HG03571 (cell line): ENCODE data around the gene SBSN.

ENCODE experiments used
- ATAC-seq: cut with Tn5 transposase; IDR thresholded peaks from one replicate; pipeline ENCODE4 v1.9.1; 2021; ENCODE audit not compliant: unreplicated experiment

SBSN gene

DNA sequence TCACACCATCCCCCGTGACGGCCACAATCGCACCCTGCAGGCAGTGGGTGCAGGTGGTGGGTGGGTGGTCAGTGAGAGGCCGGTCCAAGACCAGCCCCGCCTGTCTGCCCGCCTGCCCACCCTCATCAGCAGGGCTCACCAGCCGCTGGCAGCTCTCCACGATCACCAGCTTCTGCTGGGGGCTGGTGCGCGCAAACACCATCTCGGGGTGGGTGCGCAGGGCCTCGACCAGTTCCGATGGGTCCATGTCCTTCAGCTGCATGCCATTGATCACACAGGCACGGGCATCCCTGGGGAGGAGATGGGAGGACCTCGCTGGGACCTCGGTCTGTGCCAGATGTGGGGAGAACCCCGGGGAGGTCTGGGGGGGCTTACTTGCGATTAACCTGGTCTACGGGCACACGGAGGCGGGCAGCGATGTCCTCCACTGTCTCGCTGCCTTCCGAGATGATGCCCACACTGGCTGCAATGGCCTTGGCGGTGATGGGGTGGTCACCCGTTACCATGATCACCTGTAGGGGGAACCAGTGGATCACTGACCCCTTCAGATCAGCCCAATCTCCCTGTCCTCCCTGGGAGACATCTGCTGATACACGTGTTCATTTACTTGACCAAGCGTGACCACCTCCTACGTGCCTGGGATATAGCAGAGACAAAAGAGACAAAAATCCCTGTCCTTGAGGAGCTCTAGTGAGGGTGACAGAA, 27.3 kb upstream of the SBSN start:
- ATAC-seq, result no peak

DNA sequence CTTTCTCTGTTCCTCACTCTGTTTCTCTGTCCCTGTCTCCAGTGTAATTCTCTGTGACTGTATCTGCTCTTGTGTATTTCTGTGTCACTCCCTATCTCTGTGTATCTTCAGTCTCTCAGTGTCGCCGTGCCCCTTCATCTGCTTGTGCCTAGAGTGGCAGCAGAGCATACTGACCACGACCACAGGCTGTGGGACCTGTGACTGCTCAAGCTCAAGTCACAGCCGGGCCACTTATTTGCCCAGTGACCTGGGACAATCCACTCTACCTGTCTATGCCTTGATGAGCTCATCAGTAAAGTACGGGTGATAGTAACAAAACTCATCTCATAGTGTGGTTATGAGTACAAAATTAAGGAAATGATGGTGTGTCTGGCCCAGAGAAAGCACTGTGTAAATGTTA, 26.0 kb upstream of the SBSN start:
- ATAC-seq, result no peak

DNA sequence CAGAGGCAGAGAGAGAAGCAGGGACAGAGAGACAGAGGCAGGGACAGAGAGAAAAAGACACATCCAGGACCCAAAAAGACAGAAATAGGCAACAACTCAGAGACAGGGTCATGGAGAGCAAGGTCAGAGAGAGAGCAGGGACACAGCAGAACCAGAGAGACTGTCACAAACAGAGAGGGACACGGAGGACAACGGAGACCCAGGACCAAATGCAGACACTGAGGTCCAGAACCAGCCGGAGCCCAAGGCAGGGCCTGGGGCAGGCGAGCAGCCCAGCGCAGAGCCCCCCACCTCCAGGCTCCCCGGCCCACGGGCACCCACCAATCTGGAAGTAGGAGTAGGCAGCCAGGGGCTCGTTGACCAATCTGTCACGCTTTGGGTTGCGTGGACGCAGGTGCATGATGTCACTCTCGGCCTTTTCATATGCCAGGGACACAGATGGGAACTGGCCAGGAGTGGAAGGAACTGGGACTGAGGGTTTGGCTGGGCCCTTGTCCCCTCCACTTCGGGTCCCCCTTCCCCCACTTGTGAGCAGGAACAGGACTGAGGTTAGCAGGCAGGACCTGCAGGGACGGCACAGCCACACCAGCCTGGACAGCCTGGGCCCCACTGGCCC, 25.4 kb upstream of the SBSN start:
- no peak for ATAC-seq

DNA sequence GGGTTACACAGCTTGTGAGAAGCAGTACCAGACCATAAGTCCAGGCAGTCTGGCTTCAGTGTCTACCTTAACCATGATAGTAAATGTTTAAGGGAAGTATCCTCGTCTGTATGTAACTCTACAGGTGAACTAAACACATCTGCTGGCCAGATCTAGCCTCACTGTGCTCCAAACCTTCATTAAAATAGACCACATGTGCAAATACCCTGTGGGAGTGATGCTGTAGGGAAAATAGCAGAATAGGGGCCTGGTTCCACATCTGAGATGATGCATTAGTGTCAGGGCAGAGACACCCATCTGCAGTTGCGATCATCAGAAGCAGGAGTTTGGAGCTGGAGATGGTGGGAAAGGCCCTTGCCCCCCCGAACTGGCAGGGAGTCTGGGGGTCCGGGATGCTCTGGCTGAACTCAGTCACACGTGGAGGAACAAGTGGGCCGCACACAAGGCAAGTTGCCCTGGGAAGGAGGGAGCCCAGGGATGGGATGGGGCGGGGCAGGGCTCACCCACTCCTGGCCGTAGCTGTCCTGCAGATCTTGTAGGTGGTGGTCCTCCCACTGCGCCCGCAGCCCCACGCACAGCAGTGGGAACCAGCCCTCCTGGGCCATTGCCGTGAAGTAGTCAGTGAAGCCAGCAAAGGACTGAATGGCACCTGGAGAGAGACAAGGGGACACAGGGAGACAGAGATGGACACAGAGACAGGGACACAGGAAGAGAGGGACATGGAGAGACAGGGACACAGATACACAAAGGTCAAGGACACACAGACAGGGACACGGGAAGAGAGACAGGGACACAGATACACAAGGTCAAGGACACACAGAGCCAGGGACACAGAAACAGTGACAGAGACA, 24.6 kb upstream of the SBSN start:
- no peak for ATAC-seq

DNA sequence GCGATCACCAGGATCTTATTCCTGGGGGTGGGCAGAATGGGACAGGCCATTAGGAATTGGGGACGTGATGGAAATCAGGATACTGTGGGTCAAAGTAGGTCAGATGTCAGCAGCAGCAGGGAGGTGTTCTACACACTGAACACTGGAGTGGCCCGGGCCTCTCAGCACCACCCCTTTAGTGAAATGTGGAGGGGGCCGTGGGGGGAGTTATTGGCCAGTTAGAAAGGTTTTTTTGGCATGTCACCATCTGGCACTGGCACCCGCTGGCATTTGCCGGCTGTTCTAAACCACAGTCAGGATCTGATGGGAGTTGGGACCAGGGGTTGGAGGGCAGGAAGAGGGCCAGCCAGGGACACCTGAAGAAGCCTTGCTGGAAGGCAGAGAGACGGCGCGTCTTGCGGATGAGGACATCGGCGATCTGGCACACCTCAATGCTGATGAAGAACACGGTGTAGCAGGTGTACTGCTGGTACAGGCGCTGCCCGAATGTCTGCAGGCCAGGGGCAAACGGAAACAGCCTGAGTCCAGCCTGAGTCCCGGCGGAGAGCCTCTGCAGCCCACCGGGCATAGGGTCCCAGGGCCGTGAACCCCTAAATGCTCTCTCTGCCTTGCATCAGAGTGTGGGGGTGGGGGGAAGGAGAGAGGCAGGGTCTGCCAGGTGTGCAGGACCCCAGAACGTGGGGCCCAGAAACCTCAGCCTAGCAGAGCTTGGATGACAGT, 23.1 kb upstream of the SBSN start:
- no peak for ATAC-seq

DNA sequence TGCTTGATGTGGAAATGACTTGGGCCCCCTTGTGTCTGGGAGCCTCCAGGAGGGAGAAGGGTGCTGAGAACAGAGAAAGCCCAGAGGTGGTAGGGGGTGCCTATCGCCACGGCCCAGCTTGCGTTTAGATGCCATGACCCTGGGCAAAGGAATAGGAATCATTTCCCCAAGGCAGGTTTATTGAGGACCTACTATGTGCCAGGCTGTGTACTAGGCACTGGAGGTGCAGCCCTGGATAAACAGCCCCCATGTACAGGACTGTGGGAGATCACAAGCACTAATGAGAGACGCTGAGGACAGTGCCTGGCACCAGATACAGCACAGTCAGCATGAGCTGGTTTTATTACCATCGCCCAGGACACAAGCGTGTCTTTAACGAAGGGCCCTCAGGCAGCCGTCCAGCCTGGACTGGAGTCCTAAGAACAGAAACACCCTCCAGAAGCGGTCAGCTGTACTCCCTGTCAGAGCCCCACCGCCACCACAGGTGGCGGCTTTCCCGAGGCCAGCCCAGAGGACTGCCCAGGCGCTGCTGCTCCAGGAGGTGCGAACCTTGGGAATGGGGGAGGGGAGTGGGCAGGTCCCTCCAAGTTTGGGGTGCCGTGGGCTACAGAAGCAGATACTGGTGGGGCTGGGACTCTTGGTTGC, 21.9 kb upstream of the SBSN start:
- ATAC-seq, result no peak

DNA sequence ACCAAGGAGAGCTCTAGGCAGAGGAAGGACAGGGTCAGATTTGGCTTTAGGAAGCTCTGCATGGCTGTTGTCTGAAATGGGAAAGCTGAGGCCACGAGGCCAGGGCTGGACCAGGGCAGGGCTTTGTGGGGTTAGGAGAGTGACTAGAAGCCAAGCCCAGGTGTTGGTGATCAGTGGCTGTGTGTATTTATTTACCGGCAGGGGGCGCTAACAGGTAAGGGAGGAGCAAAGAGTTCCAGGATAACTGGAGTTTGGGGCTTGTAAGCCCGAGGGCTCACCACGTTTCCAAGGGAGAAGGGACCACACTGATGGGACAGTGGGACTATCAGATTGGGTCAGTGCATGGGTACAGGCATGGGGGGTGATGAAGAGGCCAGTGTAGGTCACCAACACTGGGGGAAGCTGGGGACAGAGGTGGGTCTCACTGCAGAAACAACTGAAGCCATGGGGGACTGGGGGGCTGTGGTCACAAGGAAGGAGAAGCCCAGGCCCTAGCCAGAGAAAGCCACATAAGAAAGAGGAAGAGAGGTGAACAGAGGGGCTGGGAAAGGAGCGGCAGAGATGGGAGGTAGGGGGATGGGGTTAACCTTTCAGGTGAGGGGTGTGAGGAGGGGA, 21.2 kb upstream of the SBSN start:
- ATAC-seq, result no peak

DNA sequence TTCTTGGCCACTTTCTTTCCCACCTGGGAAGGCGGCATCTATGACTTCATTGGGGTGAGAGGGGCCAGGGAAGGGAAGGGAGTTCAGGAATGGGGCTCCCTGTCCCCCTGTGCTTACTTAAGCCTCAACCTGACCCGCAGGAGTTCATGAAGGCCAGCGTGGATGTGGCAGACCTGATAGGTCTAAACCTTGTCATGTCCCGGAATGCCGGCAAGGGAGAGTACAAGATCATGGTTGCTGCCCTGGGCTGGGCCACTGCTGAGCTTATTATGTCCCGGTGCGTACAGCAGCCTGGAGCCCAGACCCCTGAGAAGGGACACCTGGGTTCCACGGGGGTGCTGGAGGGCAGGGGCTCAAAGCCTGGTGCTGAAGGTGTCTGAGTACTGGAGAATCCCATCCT, 18.4 kb upstream of the SBSN start:
- no peak for ATAC-seq

DNA sequence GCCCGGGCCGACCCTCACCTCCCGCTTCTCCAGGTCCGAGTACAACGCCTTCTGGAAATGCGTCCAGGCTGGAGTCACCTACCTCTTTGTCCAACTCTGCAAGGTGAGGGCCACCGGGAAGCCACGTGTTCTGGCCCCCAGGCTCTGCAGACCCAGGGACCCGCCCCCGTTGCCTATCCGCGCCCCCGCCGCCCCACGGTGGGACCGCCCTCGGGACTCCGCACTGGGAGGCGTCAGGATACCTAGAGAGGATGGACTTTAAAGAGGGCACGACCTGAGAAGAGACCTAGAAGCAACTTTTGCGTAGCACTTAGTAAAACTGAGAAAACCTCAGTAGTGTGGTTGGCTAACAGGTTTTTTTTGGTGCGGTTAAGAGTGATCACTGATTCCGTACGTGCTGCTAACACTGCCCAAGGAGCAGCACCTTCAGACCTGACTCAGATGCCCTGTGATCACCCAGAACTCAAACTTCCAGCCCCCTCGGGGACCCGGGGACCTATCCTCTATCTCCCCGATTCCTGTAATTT, 17.8 kb upstream of the SBSN start:
- peak; percentile 24 for ATAC-seq

DNA sequence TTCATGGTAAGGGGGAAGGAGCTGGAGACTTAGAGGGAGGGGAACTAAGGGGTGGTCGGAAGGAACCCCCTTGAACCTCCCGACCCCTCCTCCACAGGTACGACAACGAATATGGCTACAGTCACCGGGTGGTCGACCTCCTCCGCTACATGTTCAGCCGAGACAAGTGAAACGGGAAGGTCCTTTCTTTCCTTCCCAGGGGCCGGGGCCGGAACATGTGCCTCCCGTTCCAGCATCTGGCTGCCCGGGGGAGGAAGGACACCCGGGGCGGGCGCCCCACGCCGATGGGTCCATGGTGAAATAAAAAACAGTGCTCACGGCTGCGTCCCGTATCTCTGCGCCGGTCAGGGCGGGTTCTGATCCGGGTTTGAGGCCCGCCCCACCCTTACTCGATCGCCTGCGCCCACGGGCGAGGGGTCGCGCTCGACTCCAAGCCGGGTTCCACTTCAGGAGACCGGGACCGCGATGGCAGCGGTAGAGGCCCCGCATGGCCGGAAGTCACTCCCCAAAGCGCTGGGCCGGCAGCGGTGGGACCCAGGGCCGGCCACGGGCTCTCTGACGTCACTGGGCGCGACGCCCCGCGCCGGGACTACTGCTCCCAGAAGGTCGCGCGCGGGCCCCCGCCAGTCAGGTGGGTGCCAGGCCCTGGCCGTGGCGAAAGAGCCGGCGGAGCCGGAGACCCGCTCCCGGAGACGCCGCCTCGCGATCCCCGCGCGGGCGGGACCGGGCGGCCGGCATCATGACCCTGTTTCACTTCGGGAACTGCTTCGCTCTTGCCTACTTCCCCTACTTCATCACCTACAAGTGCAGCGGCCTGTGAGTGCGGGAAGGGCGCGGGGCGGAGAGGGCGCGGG, 17.1 kb upstream of the SBSN start, which contains the start of gene TMEM147:
TSS of gene TMEM147 (plus strand) at position 626 of the 854 bp plus-strand sequence. CDS start at position 740, 114 bp downstream.
- ATAC-seq, result peak; percentile 72

DNA sequence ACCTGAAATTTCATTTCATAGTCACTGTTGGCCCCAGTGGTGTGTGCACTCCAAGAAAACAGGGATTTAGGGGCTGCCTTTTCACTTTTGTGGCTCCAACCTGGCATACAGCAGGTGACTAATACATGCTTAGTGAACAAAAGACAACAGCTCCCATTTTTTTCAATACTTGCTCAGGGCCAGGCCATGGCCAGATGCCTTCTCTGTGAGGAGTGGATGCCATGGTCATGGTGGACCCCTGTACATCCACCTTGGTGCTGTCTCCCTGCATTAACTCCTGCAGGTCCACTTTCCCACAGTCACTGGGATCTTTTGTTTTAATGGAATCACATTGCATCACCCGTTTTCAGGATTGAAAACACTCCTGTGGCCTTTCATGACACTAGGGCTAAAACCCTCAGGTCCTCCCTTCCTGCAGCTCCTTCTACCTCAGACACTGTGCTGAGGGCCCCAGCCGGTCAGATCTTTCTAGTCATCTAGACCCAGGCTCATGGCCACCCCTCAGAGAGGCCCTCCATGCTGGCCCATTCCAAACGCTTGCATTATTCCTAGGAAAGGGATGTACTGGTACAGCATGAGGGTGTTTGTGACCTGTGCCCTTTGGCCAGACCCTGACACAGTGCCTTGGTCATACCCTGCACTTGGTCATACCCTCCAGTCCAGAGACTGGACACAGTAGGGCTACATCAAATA, 16.1 kb upstream of the SBSN start:
- ATAC-seq, result no peak

DNA sequence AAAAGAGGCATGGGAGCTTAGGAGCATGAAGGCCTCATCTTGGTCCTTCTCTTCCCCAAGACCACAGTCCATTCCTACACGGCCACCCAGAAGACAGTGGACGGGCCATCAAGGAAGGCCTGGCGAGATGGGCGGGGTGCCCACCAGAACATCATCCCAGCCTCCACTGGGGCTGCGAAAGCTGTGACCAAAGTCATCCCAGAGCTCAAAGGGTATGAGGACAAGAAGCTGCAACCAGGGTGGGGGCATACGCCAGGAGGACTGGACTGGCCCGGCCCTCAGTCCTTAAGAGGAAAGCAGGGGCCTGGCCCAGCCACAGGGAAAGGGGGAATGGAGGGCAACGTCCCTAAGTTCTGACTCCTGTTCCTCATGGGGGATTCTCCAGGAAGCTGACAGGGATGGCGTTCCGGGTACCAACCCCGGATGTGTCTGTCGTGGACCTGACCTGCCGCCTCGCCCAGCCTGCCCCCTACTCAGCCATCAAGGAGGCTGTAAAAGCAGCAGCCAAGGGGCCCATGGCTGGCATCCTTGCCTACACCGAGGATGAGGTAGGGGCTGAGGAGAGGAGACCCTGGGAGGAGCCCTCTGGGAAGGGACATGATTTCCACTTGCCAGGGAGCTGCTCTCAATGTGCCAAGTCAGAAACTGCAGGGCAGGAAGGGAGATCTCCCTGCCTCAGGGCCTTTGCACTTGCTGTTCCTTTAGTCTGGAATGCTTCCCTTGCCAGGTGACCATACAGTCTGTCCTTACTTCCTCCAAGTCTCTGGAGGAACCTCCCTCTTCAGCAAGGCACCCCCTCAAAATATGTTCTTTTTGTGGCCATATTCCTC, 15.4 kb upstream of the SBSN start:
- ATAC-seq, result no peak

DNA sequence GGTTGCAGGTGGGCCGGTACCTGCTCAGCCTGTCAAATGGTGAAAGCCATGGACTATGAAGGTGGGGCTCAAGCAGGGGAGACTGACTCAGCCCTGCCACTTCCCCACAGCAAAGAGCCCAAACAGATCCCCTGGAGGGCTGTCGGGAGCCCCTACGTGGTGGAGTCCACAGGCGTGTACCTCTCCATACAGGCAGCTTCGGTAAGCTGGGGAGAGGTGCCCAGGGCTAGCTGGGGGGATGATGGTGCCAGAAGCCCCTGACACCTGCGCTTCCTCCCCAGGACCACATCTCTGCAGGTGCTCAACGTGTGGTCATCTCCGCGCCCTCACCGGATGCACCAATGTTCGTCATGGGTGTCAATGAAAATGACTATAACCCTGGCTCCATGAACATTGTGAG, 14.1 kb upstream of the SBSN start:
- ATAC-seq, result no peak

DNA sequence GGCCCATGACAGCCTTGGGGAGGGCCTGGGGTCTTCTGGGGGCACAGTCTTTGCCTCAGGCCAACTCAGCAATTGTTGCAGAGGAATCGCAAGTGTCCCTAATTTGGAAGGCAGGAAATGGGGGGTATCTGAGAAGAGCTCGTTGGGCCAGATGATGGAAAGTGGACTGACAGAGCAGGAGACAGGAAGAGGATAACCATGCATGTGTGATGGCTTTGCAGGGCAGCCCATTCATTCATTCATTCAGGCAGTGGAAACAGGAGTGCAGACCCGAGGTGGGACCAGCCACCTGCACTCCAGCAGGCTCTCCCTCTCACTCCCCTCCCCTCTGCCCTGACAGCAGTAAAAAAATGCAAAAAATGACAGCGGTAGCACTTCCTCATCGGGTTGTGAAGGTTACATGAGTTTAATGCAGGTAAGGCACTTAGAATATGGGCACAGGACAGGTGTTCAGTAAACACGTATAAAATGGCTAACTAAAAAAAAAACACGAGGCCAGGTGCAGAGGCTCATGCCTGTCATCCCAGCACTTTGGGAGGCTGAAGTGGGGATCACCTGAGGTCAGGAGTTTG, 12.3 kb upstream of the SBSN start:
- no peak for ATAC-seq

DNA sequence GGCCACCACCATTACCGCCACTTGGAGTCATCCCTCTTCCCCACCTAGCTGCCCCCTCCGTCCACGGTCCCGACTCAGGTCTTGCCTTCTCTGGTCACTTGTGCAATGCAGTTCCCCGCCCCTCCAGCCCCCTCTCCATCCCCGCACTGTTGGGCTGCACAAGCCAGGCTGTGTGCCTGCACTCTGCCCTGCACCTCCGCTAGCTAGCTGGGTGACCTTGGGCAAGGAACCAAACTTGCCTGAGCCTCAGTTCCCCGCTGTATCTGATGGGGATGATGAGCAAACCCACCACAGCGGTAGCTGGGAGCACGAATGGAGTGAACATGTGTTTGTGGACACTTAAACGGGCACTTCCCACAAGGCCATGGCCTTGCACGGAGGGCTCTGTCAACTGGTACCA, 11.7 kb upstream of the SBSN start:
- no peak for ATAC-seq

DNA sequence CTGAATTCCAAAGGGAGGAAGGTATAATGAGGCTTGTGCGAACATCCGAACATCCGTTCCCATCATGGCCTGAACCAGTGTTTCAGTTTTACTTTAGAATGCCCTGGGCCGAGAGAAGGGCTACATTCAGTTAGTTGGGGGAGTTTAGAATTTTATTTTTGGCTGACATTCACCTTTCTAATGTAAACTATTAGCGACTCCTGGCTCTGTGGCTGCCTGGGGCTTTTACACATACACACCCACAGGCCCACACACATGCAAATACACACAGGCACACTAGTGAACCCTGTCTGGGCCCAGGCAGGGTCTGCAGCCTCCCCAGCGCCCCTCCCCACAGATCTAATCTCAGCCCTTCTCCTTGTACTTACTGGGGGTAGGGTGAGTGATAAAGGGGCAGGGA, 11.2 kb upstream of the SBSN start:
- ATAC-seq, result no peak

DNA sequence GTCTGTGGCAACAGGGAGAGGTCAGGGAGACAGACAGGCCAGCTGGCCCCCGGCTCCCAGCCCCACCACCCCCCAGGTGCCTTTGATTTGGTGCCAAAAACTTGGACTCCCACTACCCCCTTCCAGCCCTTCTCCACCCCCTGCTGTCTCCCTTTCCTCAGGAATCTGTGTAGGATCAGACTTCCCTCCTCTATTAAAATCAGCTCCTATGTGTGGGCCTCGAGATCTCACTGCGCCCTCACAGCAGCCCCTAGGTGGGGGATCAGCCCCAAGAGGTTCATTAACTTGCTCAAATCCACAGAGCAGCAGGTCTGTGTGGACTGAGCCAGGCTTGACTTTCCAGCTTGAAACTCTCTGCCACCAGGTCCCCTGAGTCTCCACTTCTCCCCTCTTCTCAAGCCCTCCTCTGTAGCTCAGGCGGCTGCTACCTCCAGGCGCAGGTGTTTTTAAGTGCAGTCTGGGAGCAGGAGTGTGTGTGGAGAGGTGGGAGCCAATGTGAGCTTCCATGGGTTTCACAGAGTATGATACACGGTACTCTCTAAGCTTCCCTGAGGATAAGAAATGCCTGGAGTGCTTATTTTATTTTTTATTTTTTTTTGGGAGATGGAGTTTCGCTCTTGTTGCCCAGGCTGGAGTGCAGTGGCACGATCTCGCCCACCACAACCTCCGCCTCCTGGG, 6.8 kb upstream of the SBSN start:
- no peak for ATAC-seq
